Hepatocyte (in vitro differentiated cells): ENCODE results near the gene BCL7B. TPM values are rescaled to one million over a fixed set of nuclear protein-coding genes. Genes with fewer than 3 reads are reported as not detected.
"Not testable (repeated sequence)": the region's sequence is repeated elsewhere in the genome, so short reads cannot be mapped to it uniquely, and the experiment has no call there.

Experiments used
- DNase-seq: peaks from one replicate; pipeline ENCODE4 v3.0.0-alpha.2; 2016; ENCODE audit warnings: low spot score
- H2AFZ ChIP-seq: fragments of 200-600 bp; sonication (generic); 2 replicates; pipeline ENCODE4 v1.6.0; 2016; ENCODE audit warnings: antibody characterized with exemption, mild to moderate bottlenecking
- H3K27ac ChIP-seq: fragments of 200-600 bp; sonication (generic); 2 replicates; pipeline ENCODE4 v1.5.1; 2016; ENCODE audit warnings: mild to moderate bottlenecking
- H3K27me3 ChIP-seq: fragments of 200-600 bp; sonication (generic); 2 replicates; pipeline ENCODE4 v1.6.1; 2016
- H3K36me3 ChIP-seq: fragments of 200-600 bp; sonication (generic); replicated peaks from 2 replicates; pipeline ENCODE4 v1.5.1; 2016; ENCODE audit warnings: low read depth; ENCODE audit not compliant: insufficient read depth
- H3K4me1 ChIP-seq: fragments of 200-600 bp; sonication (generic); 2 replicates; pipeline ENCODE4 v1.5.1; 2016; ENCODE audit warnings: mild to moderate bottlenecking, moderate library complexity; ENCODE audit not compliant: insufficient read depth
- H3K4me2 ChIP-seq: fragments of 200-600 bp; sonication (generic); 2 replicates; pipeline ENCODE4 v1.6.0; 2016
- H3K4me3 ChIP-seq: fragments of 200-600 bp; sonication (generic); 2 replicates; pipeline ENCODE4 v1.5.1; 2016; ENCODE audit warnings: mild to moderate bottlenecking
- H3K79me2 ChIP-seq: fragments of 200-600 bp; sonication (generic); 2 replicates; pipeline ENCODE4 v1.6.0; 2017; ENCODE audit warnings: mild to moderate bottlenecking
- H3K9me2 ChIP-seq: fragments of 200-600 bp; sonication (generic); replicated peaks from 2 replicates; pipeline ENCODE4 v1.6.0; 2017; ENCODE audit warnings: mild to moderate bottlenecking; ENCODE audit not compliant: insufficient read depth
- H3K9me3 ChIP-seq: fragments of 200-600 bp; sonication (generic); 2 replicates; pipeline ENCODE4 v1.5.1; 2016; ENCODE audit warnings: low read depth, mild to moderate bottlenecking
- H4K20me1 ChIP-seq: fragments of 200-600 bp; sonication (generic); 2 replicates; pipeline ENCODE4 v1.6.0; 2016; ENCODE audit warnings: mild to moderate bottlenecking; ENCODE audit not compliant: insufficient read depth, poor library complexity, severe bottlenecking
- EZH2 ChIP-seq: fragments of 200-600 bp; sonication (generic); IDR thresholded peaks from 2 replicates; pipeline ENCODE4 v1.6.1; 2016; ENCODE audit warnings: antibody characterized with exemption, mild to moderate bottlenecking, borderline replicate concordance
- EZH2phosphoT487 ChIP-seq: fragments of 200-600 bp; sonication (generic); IDR thresholded peaks from one replicate; pipeline ENCODE4 v1.6.1; 2018; ENCODE audit warnings: antibody characterized with exemption, mild to moderate bottlenecking, low read depth, moderate library complexity; ENCODE audit not compliant: unreplicated experiment, severe bottlenecking
- WGBS: methylation state at CpG from one replicate; pipeline ENCODE4 v1.1.6; 2016; ENCODE audit warnings: low lambda C conversion rate; ENCODE audit errors: missing lambda C conversion rate; 5-methylcytosine and 5-hydroxymethylcytosine counted together
- polyA plus RNA-seq: library from polyadenylated mRNA; unstranded; fragments of >200 nt; fragmentation: Nextera tagmentation; extraction: Ambion mirVana; gene quantifications from 2 replicates; pipeline ENCODE4 v1.2.1, GENCODE V29; 2016
- total RNA-seq: library from RNA; depleted of rRNA; stranded (reverse); fragments of >200 nt; gene quantifications from 2 replicates; pipeline ENCODE4 v1.2.3, GENCODE V29; 2014
- TF ChIP-seq, protein P1 (sequence below): fragments of 200-600 bp; sonication (generic); IDR thresholded peaks from 2 replicates; pipeline ENCODE4 v1.5.1; 2016; ENCODE audit warnings: antibody characterized with exemption, mild to moderate bottlenecking; ENCODE audit not compliant: poor library complexity

Gene BCL7B
- total and polyA plus RNA-seq, 2 experiments from 2014 or later: 44.7 to 54.0 TPM

DNA sequence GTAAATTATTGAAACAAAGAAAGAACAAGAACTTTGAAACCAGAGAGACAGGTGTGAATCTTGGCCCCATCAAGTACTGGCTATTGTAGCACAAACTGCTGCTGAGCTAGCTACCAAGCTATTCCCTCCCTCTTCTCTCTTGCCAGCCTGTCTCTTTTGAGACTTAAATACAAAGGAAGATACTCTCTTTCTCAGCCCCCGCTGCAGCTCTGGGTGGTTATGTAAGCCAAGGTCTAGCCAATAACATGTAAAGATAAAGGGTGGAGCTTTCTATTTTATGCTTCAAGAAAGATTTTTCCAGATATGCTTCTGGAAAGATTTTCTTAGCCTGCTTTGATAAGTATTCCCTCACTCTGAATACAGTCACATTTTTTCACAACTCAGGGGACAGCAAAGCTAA is 52.6 kb downstream of the BCL7B start:
- Histone ChIP-seq H3K4me1 (no peaks in the 10 kb centered on the region), H3K36me3 (peaks cover 6% of the 10 kb centered on the region), H2AFZ (no peak overlapping the region), H3K4me3 (no peak overlapping the region), H3K27ac (no peak overlapping the region), H3K79me2 (peaks cover 85% of the 10 kb centered on the region), H3K9me2 (no peaks in the 10 kb centered on the region), H4K20me1 (peaks cover 3% of the 10 kb centered on the region), H3K9me3 (no peaks in the 10 kb centered on the region), H3K4me2 (no peak overlapping the region), H3K27me3 (no peaks in the 10 kb centered on the region)
- TF ChIP-seq EZH2 (no peak), EZH2phosphoT487 (no peak)
- TF ChIP-seq, protein P1, sequence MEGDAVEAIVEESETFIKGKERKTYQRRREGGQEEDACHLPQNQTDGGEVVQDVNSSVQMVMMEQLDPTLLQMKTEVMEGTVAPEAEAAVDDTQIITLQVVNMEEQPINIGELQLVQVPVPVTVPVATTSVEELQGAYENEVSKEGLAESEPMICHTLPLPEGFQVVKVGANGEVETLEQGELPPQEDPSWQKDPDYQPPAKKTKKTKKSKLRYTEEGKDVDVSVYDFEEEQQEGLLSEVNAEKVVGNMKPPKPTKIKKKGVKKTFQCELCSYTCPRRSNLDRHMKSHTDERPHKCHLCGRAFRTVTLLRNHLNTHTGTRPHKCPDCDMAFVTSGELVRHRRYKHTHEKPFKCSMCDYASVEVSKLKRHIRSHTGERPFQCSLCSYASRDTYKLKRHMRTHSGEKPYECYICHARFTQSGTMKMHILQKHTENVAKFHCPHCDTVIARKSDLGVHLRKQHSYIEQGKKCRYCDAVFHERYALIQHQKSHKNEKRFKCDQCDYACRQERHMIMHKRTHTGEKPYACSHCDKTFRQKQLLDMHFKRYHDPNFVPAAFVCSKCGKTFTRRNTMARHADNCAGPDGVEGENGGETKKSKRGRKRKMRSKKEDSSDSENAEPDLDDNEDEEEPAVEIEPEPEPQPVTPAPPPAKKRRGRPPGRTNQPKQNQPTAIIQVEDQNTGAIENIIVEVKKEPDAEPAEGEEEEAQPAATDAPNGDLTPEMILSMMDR: no peak
- no peak for DNase-seq
- WGBS: 94% methylated on average over 1 of the region's 1 CpG

DNA sequence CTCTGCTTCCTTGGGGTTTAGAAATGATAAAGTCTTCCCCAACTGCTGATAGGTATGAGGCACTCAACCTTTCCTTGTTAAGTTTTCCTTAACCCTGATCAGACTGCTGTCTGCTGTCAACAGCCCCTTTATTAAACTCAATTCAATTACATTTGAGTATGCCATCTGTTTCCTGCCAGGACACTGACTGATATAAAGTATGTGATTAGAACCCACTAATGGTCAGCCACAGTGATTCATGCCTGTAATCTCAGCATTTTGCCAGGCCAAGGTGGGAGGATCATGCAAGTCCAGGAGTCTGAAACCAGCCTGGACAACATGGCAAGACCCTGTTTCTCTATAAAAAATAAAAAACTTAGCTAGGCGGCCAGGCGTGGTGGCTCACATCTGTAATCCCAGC is 53.5 kb downstream of the BCL7B start:
- peaks cover 85% of the 10 kb centered on the region for H3K79me2 ChIP-seq
- no peak overlapping the region for H3K4me3 ChIP-seq
- H3K9me3 ChIP-seq: no peaks in the 10 kb centered on the region
- H3K4me2 ChIP-seq: no peak overlapping the region
- no peaks in the 10 kb centered on the region for H3K4me1 ChIP-seq
- no peak overlapping the region for H2AFZ ChIP-seq
- 100% methylated on average over 2 of the region's 2 CpGs for WGBS
- no peak for DNase-seq
- TF ChIP-seq, protein P1: no peak
- TF ChIP-seq EZH2phosphoT487: no peak
- peaks cover 3% of the 10 kb centered on the region for H4K20me1 ChIP-seq
- no peaks in the 10 kb centered on the region for H3K27me3 ChIP-seq
- H3K9me2 ChIP-seq: no peaks in the 10 kb centered on the region
- peaks cover 6% of the 10 kb centered on the region for H3K36me3 ChIP-seq
- no peak overlapping the region for H3K27ac ChIP-seq

DNA sequence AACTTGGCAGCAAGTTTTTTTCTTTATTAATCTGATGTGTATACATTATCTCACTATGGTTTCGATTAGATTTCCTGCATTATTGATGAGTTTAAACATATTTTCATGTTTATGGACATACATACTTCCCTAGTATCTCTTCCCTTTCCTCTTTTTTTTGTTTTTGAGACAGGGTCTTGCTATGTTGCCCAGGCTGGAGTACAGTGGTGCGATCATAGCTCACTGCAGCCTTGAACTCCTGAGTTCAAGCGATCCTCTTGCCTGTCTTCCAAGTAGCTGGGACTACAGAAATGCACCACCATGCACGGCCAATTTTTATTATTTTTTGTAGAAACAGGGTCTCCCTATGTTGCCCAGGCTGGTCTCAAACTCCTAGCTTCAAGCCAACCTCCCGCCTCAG is 54.3 kb downstream of the BCL7B start:
- Histone ChIP-seq H4K20me1 (peaks cover 3% of the 10 kb centered on the region), H3K4me3 (no peak overlapping the region), H3K9me3 (no peaks in the 10 kb centered on the region), H3K36me3 (peaks cover 6% of the 10 kb centered on the region), H2AFZ (no peak overlapping the region), H3K27me3 (no peaks in the 10 kb centered on the region), H3K27ac (no peak overlapping the region), H3K9me2 (no peaks in the 10 kb centered on the region), H3K79me2 (peaks cover 84% of the 10 kb centered on the region), H3K4me1 (no peaks in the 10 kb centered on the region), H3K4me2 (no peak overlapping the region)
- WGBS: 99% methylated on average over 5 of the region's 5 CpGs
- DNase-seq: no peak
- TF ChIP-seq, protein P1: no peak
- no peak for TF ChIP-seq EZH2phosphoT487
- TF ChIP-seq EZH2: no peak

- Histone ChIP-seq H3K4me2 (no peak overlapping the region), H3K36me3 (peaks cover 9% of the 10 kb centered on the region), H3K4me3 (no peak overlapping the region), H3K9me2 (no peaks in the 10 kb centered on the region), H4K20me1 (peaks cover 8% of the 10 kb centered on the region), H3K4me1 (no peaks in the 10 kb centered on the region), H3K9me3 (no peaks in the 10 kb centered on the region), H2AFZ (no peak overlapping the region), H3K27me3 (no peaks in the 10 kb centered on the region), H3K79me2 (peaks cover 70% of the 10 kb centered on the region), H3K27ac (no peak overlapping the region)
- DNase-seq: no peak
- WGBS: 93% methylated on average over 7 of the region's 7 CpGs
- no peak for TF ChIP-seq EZH2phosphoT487
- no peak for TF ChIP-seq EZH2
- TF ChIP-seq, protein P1: no peak
Measured at GRCh38 chr7:73496626-73497025, 60.9 kb downstream of the BCL7B start.

DNA sequence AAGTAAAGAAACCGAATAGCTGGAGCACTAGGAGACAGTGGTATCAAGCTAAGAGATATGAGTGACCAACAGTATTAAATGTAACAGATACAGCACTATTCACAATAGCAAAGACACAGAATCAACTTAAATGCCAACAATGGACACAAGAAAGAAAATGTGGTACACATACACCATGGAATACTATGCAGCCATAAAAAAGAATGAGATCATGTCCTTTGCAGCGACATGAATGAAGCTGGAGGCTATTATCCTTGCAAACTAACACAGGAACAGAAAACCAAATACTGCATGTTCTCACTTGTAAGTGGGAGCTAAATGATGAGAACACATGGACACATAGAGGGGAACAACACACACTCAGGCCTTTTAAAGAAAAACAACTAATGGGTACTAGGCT is 62.0 kb downstream of the BCL7B start:
- not testable (repeated sequence) for H3K36me3 ChIP-seq, H3K9me3 ChIP-seq, H3K27ac ChIP-seq, DNase-seq, H3K4me2 ChIP-seq, H3K27me3 ChIP-seq, H2AFZ ChIP-seq, H3K4me1 ChIP-seq, H3K4me3 ChIP-seq, H4K20me1 ChIP-seq, H3K9me2 ChIP-seq
- 100% methylated on average over 2 of the region's 2 CpGs for WGBS
- peaks cover 72% of the 10 kb centered on the region for H3K79me2 ChIP-seq
